GM12872 (cell line): Measurements from ENCODE around the gene BAIAP3.

Experiments
- CTCF ChIP-seq: IDR thresholded peaks from 3 replicates; pipeline ENCODE4 v1.5.1; 2011; ENCODE audit warnings: low read depth, mild to moderate bottlenecking, low read length, moderate library complexity; ENCODE audit not compliant: insufficient read depth

The BAIAP3 gene

GRCh38 chr16:1362807-1363206 is 29.4 kb downstream of the BAIAP3 start:
- TF ChIP-seq CTCF = no peak

- TF ChIP-seq CTCF = peak; percentile 84
Observed at GRCh38 chr16:1363501-1364041, 30.1 kb downstream of the BAIAP3 start.

- TF ChIP-seq CTCF = no peak
Observed at GRCh38 chr16:1364510-1364909, 31.1 kb downstream of the BAIAP3 start.

- TF ChIP-seq CTCF = no peak
Observed at GRCh38 chr16:1366060-1366711, 32.7 kb downstream of the BAIAP3 start.

GRCh38 chr16:1366712-1367299 is 33.4 kb downstream of the BAIAP3 start:
- no peak for TF ChIP-seq CTCF

GRCh38 chr16:1367486-1368174 is 34.2 kb downstream of the BAIAP3 start:
- TF ChIP-seq CTCF = no peak

- no peak for TF ChIP-seq CTCF
Observed at GRCh38 chr16:1371054-1371978, 37.9 kb downstream of the BAIAP3 start.
